ENCODE results near the gene TEKT2.

The TEKT2 gene

GRCh38 chr1:36106269-36106668, 22.4 kb downstream of the TEKT2 start:
- DNase-seq (ENCODE audit: low spot score) = no peak

- no peak for DNase-seq (ENCODE audit: low spot score)
Observed at GRCh38 chr1:36107394-36107793, 23.5 kb downstream of the TEKT2 start.

GRCh38 chr1:36108314-36108713, 24.4 kb downstream of the TEKT2 start:
- no peak for DNase-seq (ENCODE audit: low spot score)

GRCh38 chr1:36109041-36109679, 25.3 kb downstream of the TEKT2 start:
- DNase-seq (ENCODE audit: low spot score) = peak; percentile 63

- DNase-seq (ENCODE audit: low spot score) = no peak
Observed at GRCh38 chr1:36111151-36111550, 27.3 kb downstream of the TEKT2 start.

GRCh38 chr1:36112823-36113222, 28.9 kb downstream of the TEKT2 start:
- no peak for DNase-seq (ENCODE audit: low spot score)

- DNase-seq (ENCODE audit: low spot score) = no peak
Observed at GRCh38 chr1:36114371-36114770, 30.5 kb downstream of the TEKT2 start.

- no peak for DNase-seq (ENCODE audit: low spot score)
Observed at GRCh38 chr1:36115200-36115669, 31.3 kb downstream of the TEKT2 start.

- no peak for DNase-seq (ENCODE audit: low spot score)
Observed at GRCh38 chr1:36115931-36116330, 32.0 kb downstream of the TEKT2 start.

GRCh38 chr1:36116901-36117300, 33.0 kb downstream of the TEKT2 start:
- no peak for DNase-seq (ENCODE audit: low spot score)

GRCh38 chr1:36118447-36119204, 34.7 kb downstream of the TEKT2 start:
- no peak for DNase-seq (ENCODE audit: low spot score)

- DNase-seq (ENCODE audit: low spot score) = no peak
Observed at GRCh38 chr1:36119456-36119855, 35.6 kb downstream of the TEKT2 start.

- no peak for DNase-seq (ENCODE audit: low spot score)
Observed at GRCh38 chr1:36122062-36123030, 38.5 kb downstream of the TEKT2 start.

GRCh38 chr1:36123356-36123755, 39.5 kb downstream of the TEKT2 start:
- DNase-seq (ENCODE audit: low spot score) = no peak

GRCh38 chr1:36124404-36125128, 40.7 kb downstream of the TEKT2 start:
- DNase-seq (ENCODE audit: low spot score) = no peak

GRCh38 chr1:36125129-36125991, 41.5 kb downstream of the TEKT2 start, which contains the start of gene COL8A2:
Gene COL8A2, minus strand, starts transcription at chr1:36125222. Its CDS starts 24,980 bp downstream, at chr1:36100242.
- DNase-seq (ENCODE audit: low spot score) = no peak

- DNase-seq (ENCODE audit: low spot score) = no peak
Observed at GRCh38 chr1:36126005-36126716, 42.3 kb downstream of the TEKT2 start.

GRCh38 chr1:36126797-36127500, 43.1 kb downstream of the TEKT2 start:
- DNase-seq (ENCODE audit: low spot score) = no peak

All from SW480 (cell line).